ENCODE results near the gene ADAMTS3. TPM values are rescaled to one million over a fixed set of nuclear protein-coding genes. Genes with fewer than 3 reads are reported as not detected.

The ADAMTS3 gene
- total RNA-seq (2014; rRNA removed; shearing (Covaris generic)) (not detected in 2 replicates), total RNA-seq (2022) (not detected in 2 replicates), Bru-seq, nascent RNA (percentile 2 among the genes with signal in this experiment), BruChase-seq, experiment 1, labeled RNA remaining after a 6-hour chase (percentile 1 among the genes with signal in this experiment), BruChase-seq, experiment 2, labeled RNA remaining after a 2-hour chase (percentile 1 among the genes with signal in this experiment)
- long read RNA-seq = 0 reads

GRCh38 chr4:72568959-72569718 lies at the start of gene ADAMTS3:
Gene ADAMTS3 (minus strand): TSS chr4:72569221. CDS start chr4:72568762, 459 bp downstream.
- no peaks in the 10 kb centered on the region for H4K20me1 ChIP-seq (ENCODE audit: insufficient read depth, low read length)
- ChIA-PET POLR2A (interaction anchor here (0.6 kb wide), 1 partner anchor 28 kb away, joined by 3 read pairs; no protein-coding TSS in a partner anchor), CTCF (ENCODE audit: unreplicated experiment) (no interaction called here)
- H3K4me2 ChIP-seq (ENCODE audit: low read length) = no peak within 1 kb of the TSS
- intact Hi-C loops (cut with micrococcal nuclease; ENCODE audit: unreplicated experiment) = no loop called here
- no peak within 1 kb of the TSS for H2AFZ ChIP-seq (ENCODE audit: low read length)
- H3K36me3 ChIP-seq (ENCODE audit: insufficient read depth, low read length) = no peaks in the 10 kb centered on the region
- H3K4me1 ChIP-seq (ENCODE audit: insufficient read depth, low read length, poor library complexity, severe bottlenecking) = no peaks in the 10 kb centered on the region
- no peak for TF ChIP-seq EZH2phosphoT487 (IDR thresholded peaks at IDR 0.05; ENCODE audit: borderline replicate concordance, low read depth, low read length)
- TF ChIP-seq, protein P1, sequence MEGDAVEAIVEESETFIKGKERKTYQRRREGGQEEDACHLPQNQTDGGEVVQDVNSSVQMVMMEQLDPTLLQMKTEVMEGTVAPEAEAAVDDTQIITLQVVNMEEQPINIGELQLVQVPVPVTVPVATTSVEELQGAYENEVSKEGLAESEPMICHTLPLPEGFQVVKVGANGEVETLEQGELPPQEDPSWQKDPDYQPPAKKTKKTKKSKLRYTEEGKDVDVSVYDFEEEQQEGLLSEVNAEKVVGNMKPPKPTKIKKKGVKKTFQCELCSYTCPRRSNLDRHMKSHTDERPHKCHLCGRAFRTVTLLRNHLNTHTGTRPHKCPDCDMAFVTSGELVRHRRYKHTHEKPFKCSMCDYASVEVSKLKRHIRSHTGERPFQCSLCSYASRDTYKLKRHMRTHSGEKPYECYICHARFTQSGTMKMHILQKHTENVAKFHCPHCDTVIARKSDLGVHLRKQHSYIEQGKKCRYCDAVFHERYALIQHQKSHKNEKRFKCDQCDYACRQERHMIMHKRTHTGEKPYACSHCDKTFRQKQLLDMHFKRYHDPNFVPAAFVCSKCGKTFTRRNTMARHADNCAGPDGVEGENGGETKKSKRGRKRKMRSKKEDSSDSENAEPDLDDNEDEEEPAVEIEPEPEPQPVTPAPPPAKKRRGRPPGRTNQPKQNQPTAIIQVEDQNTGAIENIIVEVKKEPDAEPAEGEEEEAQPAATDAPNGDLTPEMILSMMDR (conservative IDR thresholded peaks at IDR 0.05; ENCODE audit: low read length) = no peak
- H3K9me2 ChIP-seq (ENCODE audit: insufficient read depth, low read length) = no peaks in the 10 kb centered on the region
- no peak for DNase-seq (ENCODE audit: low spot score)
- H3K4me3 ChIP-seq (ENCODE audit: low read depth, low read length, poor library complexity, severe bottlenecking) = no peak within 1 kb of the TSS
- H3K27ac ChIP-seq (ENCODE audit: low read depth, low read length, poor library complexity, severe bottlenecking) = no peak within 1 kb of the TSS
- BruUV-seq (replicated peaks) = no TSS peak
- no peaks in the 10 kb centered on the region for H3K9me3 ChIP-seq (ENCODE audit: low read length)
- H3K79me2 ChIP-seq (ENCODE audit: insufficient read depth, low read depth, low read length) = no peaks in the 10 kb centered on the region

GRCh38 chr4:72613959-72614358 lies 44.9 kb upstream of the ADAMTS3 start:
- H3K9me2 ChIP-seq (ENCODE audit: insufficient read depth, low read length) = no peaks in the 10 kb centered on the region
- POLR2A ChIA-PET = interaction anchor here (0.7 to 1.3 kb wide), 2 partner anchors 15 to 1251 kb away, joined by 3 read pairs; no protein-coding TSS in a partner anchor
- H3K27ac ChIP-seq (ENCODE audit: low read depth, low read length, poor library complexity, severe bottlenecking) = no peak overlapping the region
- H4K20me1 ChIP-seq (ENCODE audit: insufficient read depth, low read length) = no peaks in the 10 kb centered on the region
- H3K36me3 ChIP-seq (ENCODE audit: insufficient read depth, low read length) = no peaks in the 10 kb centered on the region
- H2AFZ ChIP-seq (ENCODE audit: low read length) = no peak overlapping the region
- intact Hi-C loops (cut with micrococcal nuclease; ENCODE audit: unreplicated experiment) = no loop called here
- no peaks in the 10 kb centered on the region for H3K9me3 ChIP-seq (ENCODE audit: low read length)
- DNase-seq (ENCODE audit: low spot score) = no peak
- no peak overlapping the region for H3K4me2 ChIP-seq (ENCODE audit: low read length)
- BruUV-seq (replicated peaks) = no TSS peak
- CTCF ChIA-PET (ENCODE audit: unreplicated experiment) = no interaction called here
- TF ChIP-seq EZH2phosphoT487 (IDR thresholded peaks at IDR 0.05; ENCODE audit: borderline replicate concordance, low read depth, low read length) = no peak
- TF ChIP-seq, protein P1 (conservative IDR thresholded peaks at IDR 0.05; ENCODE audit: low read length) = no peak
- H3K79me2 ChIP-seq (ENCODE audit: insufficient read depth, low read depth, low read length) = no peaks in the 10 kb centered on the region
- H3K4me3 ChIP-seq (ENCODE audit: low read depth, low read length, poor library complexity, severe bottlenecking) = no peak overlapping the region
- no peaks in the 10 kb centered on the region for H3K4me1 ChIP-seq (ENCODE audit: insufficient read depth, low read length, poor library complexity, severe bottlenecking)

GRCh38 chr4:72606751-72607150 lies 37.7 kb upstream of the ADAMTS3 start:
- CTCF ChIA-PET (ENCODE audit: unreplicated experiment) = no interaction called here
- no peak overlapping the region for H3K27ac ChIP-seq (ENCODE audit: low read depth, low read length, poor library complexity, severe bottlenecking)
- H3K36me3 ChIP-seq (ENCODE audit: insufficient read depth, low read length) = no peaks in the 10 kb centered on the region
- TF ChIP-seq, protein P1 (conservative IDR thresholded peaks at IDR 0.05; ENCODE audit: low read length) = no peak
- no peak for TF ChIP-seq EZH2phosphoT487 (IDR thresholded peaks at IDR 0.05; ENCODE audit: borderline replicate concordance, low read depth, low read length)
- no peaks in the 10 kb centered on the region for H3K9me3 ChIP-seq (ENCODE audit: low read length)
- POLR2A ChIA-PET = no interaction called here
- no peak for DNase-seq (ENCODE audit: low spot score)
- no TSS peak for BruUV-seq (replicated peaks)
- H4K20me1 ChIP-seq (ENCODE audit: insufficient read depth, low read length) = no peaks in the 10 kb centered on the region
- H3K4me3 ChIP-seq (ENCODE audit: low read depth, low read length, poor library complexity, severe bottlenecking) = no peak overlapping the region
- no peaks in the 10 kb centered on the region for H3K9me2 ChIP-seq (ENCODE audit: insufficient read depth, low read length)
- no peak overlapping the region for H2AFZ ChIP-seq (ENCODE audit: low read length)
- no peak overlapping the region for H3K4me2 ChIP-seq (ENCODE audit: low read length)
- no peaks in the 10 kb centered on the region for H3K79me2 ChIP-seq (ENCODE audit: insufficient read depth, low read depth, low read length)
- intact Hi-C loops (cut with micrococcal nuclease; ENCODE audit: unreplicated experiment) = no loop called here
- H3K4me1 ChIP-seq (ENCODE audit: insufficient read depth, low read length, poor library complexity, severe bottlenecking) = no peaks in the 10 kb centered on the region

All from OCI-LY7 (cell line).